GM10248 (cell line): Measurements from ENCODE around the gene PGAM5.

Experiments
- CTCF ChIA-PET: fragments of 300-600 bp; sonication (Branson Sonifier 250); formaldehyde crosslinking; extraction: SDS; loops from one replicate; lab custom pipeline; 2021; ENCODE audit warnings: antibody characterized with exemption; lab: Yijun Ruan, JAX
- POLR2A ChIA-PET: fragments of 350-650 bp; sonication (Branson Sonifier 250); formaldehyde crosslinking; extraction: SDS; loops from one replicate; lab custom pipeline; 2020; ENCODE audit warnings: antibody characterized with exemption; lab: Yijun Ruan, JAX
- DNase-seq: peaks from one replicate; pipeline ENCODE4 v3.0.0; 2012; ENCODE audit errors: extremely low spot score
- TF ChIP-seq, protein P1 (sequence below): IDR thresholded peaks from 2 replicates; pipeline ENCODE4 v1.5.1; 2012; ENCODE audit warnings: mild to moderate bottlenecking, low read depth; ENCODE audit errors: extremely low read depth, missing control alignments, control extremely low read depth

PGAM5 gene

GRCh38 chr12:132700212-132700822 is 10.3 kb upstream of the PGAM5 start:
- ChIA-PET POLR2A (no interaction called here), CTCF (no interaction called here)
- no peak for DNase-seq
- TF ChIP-seq, protein P1, sequence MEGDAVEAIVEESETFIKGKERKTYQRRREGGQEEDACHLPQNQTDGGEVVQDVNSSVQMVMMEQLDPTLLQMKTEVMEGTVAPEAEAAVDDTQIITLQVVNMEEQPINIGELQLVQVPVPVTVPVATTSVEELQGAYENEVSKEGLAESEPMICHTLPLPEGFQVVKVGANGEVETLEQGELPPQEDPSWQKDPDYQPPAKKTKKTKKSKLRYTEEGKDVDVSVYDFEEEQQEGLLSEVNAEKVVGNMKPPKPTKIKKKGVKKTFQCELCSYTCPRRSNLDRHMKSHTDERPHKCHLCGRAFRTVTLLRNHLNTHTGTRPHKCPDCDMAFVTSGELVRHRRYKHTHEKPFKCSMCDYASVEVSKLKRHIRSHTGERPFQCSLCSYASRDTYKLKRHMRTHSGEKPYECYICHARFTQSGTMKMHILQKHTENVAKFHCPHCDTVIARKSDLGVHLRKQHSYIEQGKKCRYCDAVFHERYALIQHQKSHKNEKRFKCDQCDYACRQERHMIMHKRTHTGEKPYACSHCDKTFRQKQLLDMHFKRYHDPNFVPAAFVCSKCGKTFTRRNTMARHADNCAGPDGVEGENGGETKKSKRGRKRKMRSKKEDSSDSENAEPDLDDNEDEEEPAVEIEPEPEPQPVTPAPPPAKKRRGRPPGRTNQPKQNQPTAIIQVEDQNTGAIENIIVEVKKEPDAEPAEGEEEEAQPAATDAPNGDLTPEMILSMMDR, result no peak

GRCh38 chr12:132702640-132703039 is 8.0 kb upstream of the PGAM5 start:
- no peak for DNase-seq
- TF ChIP-seq, protein P1, result no peak
- CTCF ChIA-PET, result no interaction called here
- POLR2A ChIA-PET, result no interaction called here

DNA sequence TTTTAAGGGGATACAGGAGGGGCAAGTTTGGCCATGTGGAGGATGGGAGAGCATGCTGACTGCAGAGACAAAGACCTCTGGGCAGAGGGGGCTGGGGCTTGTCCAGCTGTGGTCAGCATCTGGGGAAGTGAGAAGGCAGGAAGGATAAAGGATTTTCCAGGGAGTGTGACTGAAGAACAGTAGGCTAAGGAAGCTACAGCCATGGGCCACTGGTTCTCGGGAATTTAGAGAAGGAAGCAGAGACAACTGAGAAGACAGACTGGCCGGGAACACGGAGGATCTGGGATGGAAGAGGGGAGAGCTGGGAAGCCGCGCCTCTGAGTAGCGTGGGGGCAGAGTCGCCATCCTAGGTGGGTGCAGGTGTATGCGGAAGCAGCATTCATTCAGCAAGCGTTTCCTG is 7.0 kb upstream of the PGAM5 start:
- CTCF ChIA-PET, result interaction anchor here (0.9 kb wide), 1 partner anchor 69 kb away, joined by 3 read pairs; no protein-coding TSS in a partner anchor
- TF ChIP-seq, protein P1, result no peak
- POLR2A ChIA-PET, result no interaction called here
- no peak for DNase-seq

- ChIA-PET POLR2A (no interaction called here), CTCF (no interaction called here)
These were observed 3.4 kb upstream of the PGAM5 start for GRCh38 chr12:132707241-132707640.

DNA sequence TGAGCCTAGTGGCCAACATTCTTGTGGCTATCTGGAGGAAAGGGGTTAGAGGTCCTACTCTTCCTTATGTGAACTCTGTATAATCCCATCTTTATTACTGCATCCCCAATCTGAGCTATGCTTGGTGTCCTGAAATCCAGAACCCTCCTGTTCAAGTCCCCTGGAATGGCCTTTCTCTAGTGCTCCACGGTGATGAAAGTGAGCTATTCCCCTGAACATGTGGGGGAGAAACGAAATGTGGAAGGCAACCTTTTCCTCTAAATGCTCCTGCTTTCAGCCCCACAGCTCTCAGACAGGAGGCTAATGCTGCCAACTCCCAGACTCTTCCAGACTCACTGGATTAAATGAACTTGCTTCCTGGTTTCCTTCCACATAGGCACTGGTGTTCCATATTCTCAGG is 2.5 kb upstream of the PGAM5 start:
- TF ChIP-seq, protein P1, result no peak
- ChIA-PET POLR2A (no interaction called here), CTCF (interaction anchor here (1.0 kb wide), 1 partner anchor 23 kb away, joined by 4 read pairs; no protein-coding TSS in a partner anchor)
- DNase-seq, result no peak

More at GRCh38 chr12:132707241-132707640, 3.4 kb upstream of the PGAM5 start:
- TF ChIP-seq, protein P1, result no peak
- no peak for DNase-seq

DNA sequence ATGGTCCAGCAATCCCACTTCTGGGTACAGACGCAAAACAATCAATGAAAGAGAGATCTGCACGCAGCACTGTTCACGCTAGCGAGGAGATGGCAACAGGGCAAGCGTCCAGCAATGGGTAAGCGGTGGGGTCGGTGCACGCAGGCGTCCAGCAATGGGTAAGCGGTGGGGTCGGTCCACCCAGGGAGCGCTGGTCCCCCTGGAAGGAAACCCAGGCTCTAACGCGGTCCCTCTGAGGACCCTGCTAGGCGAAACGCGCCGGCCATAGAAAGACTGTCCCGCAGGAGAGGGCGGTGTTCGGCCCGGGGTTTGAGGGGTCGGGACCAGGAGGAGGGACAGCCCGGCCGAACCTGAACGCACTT is 618 bp upstream of the PGAM5 start:
- DNase-seq, result no peak
- ChIA-PET POLR2A (interaction anchor here (0.6 kb wide), 1 partner anchor 14 kb away, joined by 4 read pairs; no protein-coding TSS in a partner anchor), CTCF (interaction anchor here (0.6 kb wide), 1 partner anchor 18 kb away, joined by 3 read pairs; no protein-coding TSS in a partner anchor)
- TF ChIP-seq, protein P1, result peak; percentile 1
